ENCODE results near the gene USP12.

The USP12 gene

DNA sequence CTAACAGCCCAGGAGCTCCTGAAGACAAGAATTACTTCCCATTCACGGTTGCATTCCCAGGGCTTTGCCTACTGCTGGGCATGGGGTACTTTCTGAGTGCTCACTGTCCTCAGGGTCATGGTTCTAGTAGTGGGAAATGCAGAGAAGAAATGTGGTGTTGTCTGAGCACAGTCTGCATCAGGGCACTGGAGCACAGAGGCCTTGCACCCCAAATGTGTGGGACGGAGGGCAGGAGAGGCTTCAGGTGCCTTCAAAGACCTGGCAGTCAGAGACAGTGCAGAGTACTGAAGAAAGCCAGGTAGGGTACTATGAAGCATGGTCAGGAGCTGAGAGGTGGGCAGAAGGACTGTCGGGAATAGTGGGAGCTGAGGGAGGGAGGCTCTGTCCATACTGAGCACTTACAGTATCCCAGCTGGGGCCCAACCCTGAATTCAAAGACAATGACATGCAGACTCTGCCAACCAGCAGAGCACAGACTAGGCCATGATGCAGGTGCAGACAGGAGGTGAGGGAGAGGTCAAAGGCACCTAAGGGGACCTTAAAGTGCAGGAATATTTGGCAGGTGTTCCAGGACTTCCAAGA lies 144.4 kb downstream of the USP12 start:
- no peak for DNase-seq

DNA sequence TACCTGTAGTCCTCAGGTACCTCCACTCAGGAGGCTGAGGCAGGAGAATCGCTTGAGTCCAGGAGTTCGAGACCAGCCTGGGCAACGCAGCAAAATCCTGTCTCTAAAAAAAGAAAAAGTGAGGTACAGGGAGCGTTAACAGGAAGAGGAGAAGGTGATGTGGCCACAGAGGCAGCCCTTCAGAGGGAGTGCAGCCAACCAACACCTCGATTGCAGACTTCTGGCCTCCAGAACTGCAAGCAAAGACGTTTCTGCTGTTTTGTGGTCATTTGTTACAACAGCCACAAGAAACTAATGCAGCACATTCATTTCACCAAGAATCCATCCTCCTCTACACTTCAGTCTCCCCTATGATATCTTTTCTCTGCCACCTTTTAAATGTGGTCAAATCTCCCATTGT lies 145.2 kb downstream of the USP12 start:
- no peak for DNase-seq

DNA sequence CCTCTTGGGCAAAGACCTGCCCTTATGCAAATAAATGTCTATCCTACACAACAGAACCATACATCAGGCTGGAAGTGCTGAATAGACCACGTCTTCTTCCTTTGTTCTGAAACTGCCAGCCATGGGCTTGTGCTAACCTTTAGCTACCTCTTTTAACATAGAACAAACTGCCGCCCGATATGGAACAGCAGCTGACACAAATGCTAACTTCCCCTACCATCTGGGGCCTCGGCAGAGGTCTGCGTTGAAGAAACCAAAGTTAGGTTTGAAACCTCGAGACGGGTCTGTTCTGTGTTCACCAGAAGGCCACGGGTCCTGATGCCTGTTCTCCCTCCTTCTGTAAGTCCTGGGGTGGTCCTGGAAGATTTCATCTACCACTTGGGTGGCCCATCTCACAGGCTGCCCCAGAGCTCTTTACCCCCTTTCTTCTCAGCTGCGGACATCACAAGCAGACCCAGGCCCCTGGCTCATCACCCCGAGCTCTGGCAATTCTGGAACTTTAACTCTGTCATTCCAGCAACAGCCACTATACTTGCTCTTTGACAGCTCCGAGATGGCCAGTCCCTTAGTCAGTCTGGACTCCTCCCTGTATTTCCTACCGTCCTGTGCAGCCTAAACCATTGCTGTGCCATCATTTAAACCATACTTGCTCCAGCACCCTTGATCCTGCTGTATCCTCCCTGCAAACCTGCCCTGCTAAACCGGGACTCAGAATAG lies 146.7 kb downstream of the USP12 start:
- DNase-seq: no peak

DNA sequence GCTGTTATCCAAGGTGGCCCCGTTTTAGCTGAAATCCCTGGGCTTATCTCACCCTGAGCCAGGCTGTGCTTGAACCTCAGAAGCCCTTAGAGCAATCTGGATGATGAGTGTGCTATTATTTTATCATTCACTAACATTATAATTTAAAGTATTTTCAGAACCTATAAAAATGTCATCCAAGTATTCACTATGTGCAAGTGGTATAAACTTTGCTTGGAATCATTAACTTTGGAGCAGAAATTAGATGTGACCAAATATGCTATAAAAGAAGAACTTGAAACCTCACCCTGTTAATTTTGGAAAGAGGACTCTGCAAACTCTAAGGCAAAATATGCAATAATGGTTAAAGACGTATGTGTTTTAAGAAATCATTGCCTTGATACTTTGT lies 147.5 kb downstream of the USP12 start:
- no peak for DNase-seq

- no peak for DNase-seq
Measured at GRCh38 chr13:27023385-27024073, 148.1 kb downstream of the USP12 start.

- no peak for DNase-seq
Measured at GRCh38 chr13:27022571-27023311, 148.9 kb downstream of the USP12 start.

GRCh38 chr13:27020415-27020814 lies 151.2 kb downstream of the USP12 start:
- no peak for DNase-seq

- no peak for DNase-seq
Measured at GRCh38 chr13:27018882-27019281, 152.7 kb downstream of the USP12 start.

DNA sequence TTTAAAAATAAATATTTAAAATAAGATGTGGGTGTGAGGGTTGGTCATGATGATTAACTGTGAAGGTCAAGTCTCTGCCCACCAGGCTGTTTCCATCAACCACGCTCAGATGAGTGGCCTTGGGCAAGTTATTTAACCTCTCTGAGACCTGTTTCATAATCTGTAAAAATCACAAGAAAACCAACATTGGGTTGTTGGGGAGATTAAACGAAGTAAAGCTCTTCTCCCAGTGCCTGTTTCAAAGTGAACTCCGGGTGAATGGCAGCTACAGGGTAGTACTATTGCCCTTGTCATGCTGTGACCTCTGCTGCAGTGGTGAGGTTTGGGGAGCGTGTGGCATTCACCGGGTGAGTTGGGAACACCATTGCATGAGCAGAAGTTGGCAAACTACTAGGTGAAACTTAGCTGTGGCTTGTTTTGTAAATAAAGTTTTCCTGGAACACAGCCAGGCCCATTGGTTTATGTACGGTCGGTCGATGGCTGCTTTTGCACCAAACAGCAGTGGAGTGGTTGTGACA lies 153.2 kb downstream of the USP12 start:
- DNase-seq: no peak

- DNase-seq: no peak
Measured at GRCh38 chr13:27016875-27017274, 154.7 kb downstream of the USP12 start.

All from fibroblast of skin of abdomen (primary cell).